Stomach (tissue), 4 donors: ENCODE results near the gene OBSCN.

Experiments used
- POLR2A ChIP-seq, 4 donors: fragments of 450-650 bp; IDR thresholded peaks; one replicate each; pipeline ENCODE4 v1.6.1; 2016; ENCODE audit warnings: antibody characterized with exemption in 4 of 4, control low read depth in 2 of 4, mild to moderate bottlenecking in 1 of 4, moderate library complexity in 1 of 4
- POLR2AphosphoS5 ChIP-seq, 3 donors: sonication (generic); formaldehyde crosslinking; IDR thresholded peaks; one replicate each; pipeline ENCODE4 v1.6.1; 2016; ENCODE audit warnings: antibody characterized with exemption in 3 of 3

DNA sequence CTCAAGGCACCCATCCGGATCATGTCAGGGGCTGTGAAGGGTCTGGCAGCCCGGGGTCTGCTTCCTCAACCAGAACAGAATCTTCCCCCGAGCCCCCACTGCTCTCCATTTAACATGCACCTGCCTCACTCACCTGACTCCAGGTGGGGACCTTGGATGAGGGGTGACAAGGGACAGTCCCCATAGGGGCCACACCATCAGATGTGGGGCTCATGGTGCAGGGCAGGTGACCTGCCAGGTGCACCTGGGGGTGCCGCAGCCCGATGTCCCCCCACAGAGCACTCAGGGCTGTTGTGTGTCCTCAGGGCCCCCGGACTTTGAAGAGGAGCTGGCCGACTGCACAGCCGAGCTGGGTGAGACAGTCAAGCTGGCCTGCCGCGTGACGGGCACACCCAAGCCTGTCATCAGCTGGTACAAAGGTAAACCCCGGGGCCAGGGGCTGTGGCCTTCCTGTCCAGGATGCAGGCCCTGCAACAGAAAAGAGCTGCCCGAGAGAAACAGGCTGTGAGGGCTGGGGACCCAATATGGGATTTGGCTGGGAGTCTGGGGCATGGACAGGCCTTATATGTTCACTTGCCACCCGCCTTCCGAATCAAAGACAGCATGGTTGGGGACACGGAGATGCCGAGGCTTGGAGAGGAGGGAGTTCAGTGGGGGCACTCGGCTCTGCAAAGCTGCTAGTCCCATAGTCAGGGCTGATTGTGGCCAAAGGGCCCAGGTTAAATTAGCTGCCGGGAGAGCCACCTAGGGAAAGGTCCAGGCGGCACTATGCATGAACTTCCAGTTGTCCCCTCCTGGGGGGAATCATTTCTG is 134.2 kb downstream of the OBSCN start:
- TF ChIP-seq POLR2AphosphoS5 (IDR thresholded peaks at IDR 0.05) (no peak), POLR2A (IDR thresholded peaks at IDR 0.05) (no peak)
